NAMALWA (cell line): ENCODE measurements around the gene ARL5A.
"Not testable (repeated sequence)": the region's sequence is repeated elsewhere in the genome, so short reads cannot be mapped to it uniquely, and the experiment has no call there.

Experiments
- DNase-seq: peaks from one replicate; pipeline ENCODE4 v3.0.0-alpha.2; 2015; ENCODE audit warnings: low spot score

Gene ARL5A

GRCh38 chr2:151828143-151828889 is at the start of gene ARL5A:
TSS of gene ARL5A (minus strand) at chr2:151828421. CDS start at chr2:151828176, 245 bp downstream.
- DNase-seq = peak; percentile 96

GRCh38 chr2:151875631-151876030 is 47.4 kb upstream of the ARL5A start:
- DNase-seq = not testable (repeated sequence)

- DNase-seq = no peak
These were observed 44.2 kb upstream of the ARL5A start for GRCh38 chr2:151872463-151872862.

- no peak for DNase-seq
These were observed 41.1 kb upstream of the ARL5A start for GRCh38 chr2:151869291-151869690.

GRCh38 chr2:151862700-151863099 is 34.5 kb upstream of the ARL5A start:
- no peak for DNase-seq

- no peak for DNase-seq
These were observed 33.0 kb upstream of the ARL5A start for GRCh38 chr2:151861174-151861573.

- DNase-seq = no peak
These were observed 32.5 kb upstream of the ARL5A start for GRCh38 chr2:151860613-151861146.

GRCh38 chr2:151860210-151860609 is 32.0 kb upstream of the ARL5A start:
- no peak for DNase-seq

GRCh38 chr2:151857650-151858049 is 29.4 kb upstream of the ARL5A start:
- DNase-seq = no peak

- DNase-seq = no peak
These were observed 26.9 kb upstream of the ARL5A start for GRCh38 chr2:151855111-151855510.

GRCh38 chr2:151853070-151853758 is 25.0 kb upstream of the ARL5A start:
- no peak for DNase-seq

- DNase-seq = no peak
These were observed 24.2 kb upstream of the ARL5A start for GRCh38 chr2:151852260-151853069.

- DNase-seq = no peak
These were observed 23.5 kb upstream of the ARL5A start for GRCh38 chr2:151851761-151852160.

- DNase-seq = no peak
These were observed 21.3 kb upstream of the ARL5A start for GRCh38 chr2:151849413-151850010.

- DNase-seq = no peak
These were observed 17.7 kb upstream of the ARL5A start for GRCh38 chr2:151845884-151846283.

- DNase-seq = no peak
These were observed 17.3 kb upstream of the ARL5A start for GRCh38 chr2:151845481-151845880.

- no peak for DNase-seq
These were observed 16.1 kb upstream of the ARL5A start for GRCh38 chr2:151844211-151844896.

GRCh38 chr2:151843691-151844061 is 15.5 kb upstream of the ARL5A start:
- DNase-seq = no peak

- no peak for DNase-seq
These were observed 14.8 kb upstream of the ARL5A start for GRCh38 chr2:151842830-151843690.

- no peak for DNase-seq
These were observed 12.8 kb upstream of the ARL5A start for GRCh38 chr2:151841047-151841424.
